ENCODE measurements around the gene CCHCR1.
A peak's percentile ranks its signal among the peaks of the same experiment; 100 is the strongest.
"Not testable (repeated sequence)": the region's sequence is repeated elsewhere in the genome, so short reads cannot be mapped to it uniquely, and the experiment has no call there.

Gene CCHCR1

GRCh38 chr6:31183859-31184258, 26.3 kb upstream of the CCHCR1 start:
- DNase-seq (ENCODE audit: low read depth in 2 of 2): not testable (repeated sequence)

GRCh38 chr6:31183287-31183686, 25.7 kb upstream of the CCHCR1 start:
- DNase-seq (ENCODE audit: low read depth in 2 of 2): not testable (repeated sequence)

- peak in 1 of 2 donors; percentile 78 for DNase-seq (ENCODE audit: low read depth in 2 of 2)
Measured at GRCh38 chr6:31180500-31180899, 22.9 kb upstream of the CCHCR1 start.

GRCh38 chr6:31179896-31180295, 22.3 kb upstream of the CCHCR1 start:
- no peak for DNase-seq (ENCODE audit: low read depth in 2 of 2)

- DNase-seq (ENCODE audit: low read depth in 2 of 2): no peak
Measured at GRCh38 chr6:31179042-31179386, 21.4 kb upstream of the CCHCR1 start.

- DNase-seq (ENCODE audit: low read depth in 2 of 2): no peak
Measured at GRCh38 chr6:31178143-31179041, 20.8 kb upstream of the CCHCR1 start.

GRCh38 chr6:31175971-31176370, 18.4 kb upstream of the CCHCR1 start:
- no peak for DNase-seq (ENCODE audit: low read depth in 2 of 2)

GRCh38 chr6:31174378-31174777, 16.8 kb upstream of the CCHCR1 start:
- no peak for DNase-seq (ENCODE audit: low read depth in 2 of 2)

- no peak for DNase-seq (ENCODE audit: low read depth in 2 of 2)
Measured at GRCh38 chr6:31173406-31173805, 15.8 kb upstream of the CCHCR1 start.

GRCh38 chr6:31172973-31173384, 15.4 kb upstream of the CCHCR1 start:
- no peak for DNase-seq (ENCODE audit: low read depth in 2 of 2)

- DNase-seq (ENCODE audit: low read depth in 2 of 2): no peak
Measured at GRCh38 chr6:31171931-31172905, 14.6 kb upstream of the CCHCR1 start.

- no peak for DNase-seq (ENCODE audit: low read depth in 2 of 2)
Measured at GRCh38 chr6:31170987-31171671, 13.5 kb upstream of the CCHCR1 start.

- DNase-seq (ENCODE audit: low read depth in 2 of 2): no peak
Measured at GRCh38 chr6:31170600-31170881, 12.9 kb upstream of the CCHCR1 start, which contains the start of gene POU5F1. POU5F1 (minus strand) TSS chr6:31170682; CDS start chr6:31170620, 62 bp downstream.

GRCh38 chr6:31169858-31170599, 12.4 kb upstream of the CCHCR1 start:
- DNase-seq (ENCODE audit: low read depth in 2 of 2): not testable (repeated sequence)

GRCh38 chr6:31169123-31169857, 11.7 kb upstream of the CCHCR1 start:
- no peak for DNase-seq (ENCODE audit: low read depth in 2 of 2)

GRCh38 chr6:31168606-31169005, 11.0 kb upstream of the CCHCR1 start:
- DNase-seq (ENCODE audit: low read depth in 2 of 2): no peak

- DNase-seq (ENCODE audit: low read depth in 2 of 2): no peak
Measured at GRCh38 chr6:31165986-31166385, 8.4 kb upstream of the CCHCR1 start.

GRCh38 chr6:31165064-31165832, 7.6 kb upstream of the CCHCR1 start:
- not testable (repeated sequence) for DNase-seq (ENCODE audit: low read depth in 2 of 2)

GRCh38 chr6:31164475-31165063, 7.0 kb upstream of the CCHCR1 start:
- not testable (repeated sequence) for DNase-seq (ENCODE audit: low read depth in 2 of 2)
